SK-N-SH (cell line): ENCODE results near the gene CAST.

Experiments used
- CHD2 ChIP-seq: fragments of 150-350 bp; IDR thresholded peaks from 2 replicates; pipeline ENCODE4 v1.6.1; 2018; ENCODE audit warnings: low read length; ENCODE audit not compliant: partially characterized antibody
- CTCF ChIP-seq: fragments of 200-600 bp; sonication (generic); IDR thresholded peaks from 2 replicates; pipeline ENCODE4 v1.6.1; 2017; ENCODE audit warnings: antibody characterized with exemption, mild to moderate bottlenecking, moderate library complexity
- FOXJ3 ChIP-seq: sonication (generic); formaldehyde crosslinking; IDR thresholded peaks from 2 replicates; pipeline ENCODE4 v1.5.1; 2020; ENCODE audit warnings: mild to moderate bottlenecking, missing genetic modification reagents
- POLR2AphosphoS5 ChIP-seq: IDR thresholded peaks from 2 replicates; pipeline ENCODE4 v1.6.1; 2012; ENCODE audit warnings: low read depth, low read length

GRCh38 chr5:96683392-96683791 lies 21.2 kb downstream of the CAST start:
- TF ChIP-seq POLR2AphosphoS5 (no peak), CTCF (no peak), FOXJ3 (CRISPR knock-in tag) (no peak), CHD2 (no peak)
